ENCODE results near the gene ABCC2. TPM values are rescaled to one million over a fixed set of nuclear protein-coding genes. Genes with fewer than 3 reads are reported as not detected.
"Not testable (repeated sequence)": the region's sequence is repeated elsewhere in the genome, so short reads cannot be mapped to it uniquely, and the experiment has no call there.

The ABCC2 gene
- polyA plus RNA-seq (2.3 to 3.3 TPM (median 2.5 TPM) in 3 replicates), polyA minus RNA-seq (2.7 to 8.1 TPM (median 7.4 TPM) in 3 replicates)
- polyA plus RNA-seq (2011; ENCODE audit: low read depth), result 2.2 TPM
- polyA plus RNA-seq (2011; cell fraction: cytosol; rRNA removed), result 0.71 and 1.8 TPM in 2 replicates
- 8.4 and 8.6 TPM in 2 replicates for polyA plus RNA-seq (2011; cell fraction: nucleus; rRNA removed)
- polyA plus RNA-seq (2012; ENCODE audit: low replicate concordance), result 1.1 and 1.3 TPM in 2 replicates
- 4.6 TPM for polyA minus RNA-seq (2011; cell fraction: cytosol; rRNA and poly(A)+ RNA removed)
- polyA minus RNA-seq (2011; cell fraction: nucleus; rRNA and poly(A)+ RNA removed), result 7.6 and 15.6 TPM in 2 replicates

- no peaks in the 10 kb centered on the region for H3K9me3 ChIP-seq (ENCODE audit: control insufficient read depth, low read depth, low read length)
- H3K79me2 ChIP-seq (ENCODE audit: control insufficient read depth, insufficient read depth, low read length), result no peaks in the 10 kb centered on the region
- dilution Hi-C loops (cut with MboI; ENCODE audit: extremely low pct_ligation_motif_present, low sequenced_read_pairs), result no loop called here
- H3K4me3 ChIP-seq (ENCODE audit: control insufficient read depth in 2 of 3, extremely low read depth in 1 of 3, insufficient read depth in 2 of 3, low read depth in 1 of 3, low read length in 3 of 3), result peak within 1 kb of the TSS in 1 of 3 experiments; percentile 4
- DNase-seq (ENCODE audit: low read depth, low spot score) (no peak), FAIRE-seq (peak; percentile 58)
- H3K4me1 ChIP-seq (ENCODE audit: control insufficient read depth, extremely low read depth, insufficient read depth, low read length), result peaks cover 80% of the 10 kb centered on the region
- TF ChIP-seq EZH2 (IDR thresholded peaks at IDR 0.05; ENCODE audit: low read length), result no peak
- TF ChIP-seq CTCF (optimal IDR thresholded peaks at IDR 0.05 in 1 of 3, IDR thresholded peaks at IDR 0.05 in 1 of 3, conservative IDR thresholded peaks at IDR 0.05 in 1 of 3; ENCODE audit: extremely low read depth in 1 of 3, insufficient read depth in 2 of 3, low read length in 3 of 3), result no peak
- H2AFZ ChIP-seq (ENCODE audit: control insufficient read depth, low read length), result no peak within 1 kb of the TSS
- H3K9me1 ChIP-seq (ENCODE audit: control insufficient read depth, extremely low read depth, insufficient read depth, low read length), result no peaks in the 10 kb centered on the region
- H3K27me3 ChIP-seq (ENCODE audit: control insufficient read depth, extremely low read depth, insufficient read depth, low read length), result no peaks in the 10 kb centered on the region
- H3K36me3 ChIP-seq (ENCODE audit: control insufficient read depth in 2 of 2, extremely low read depth in 1 of 2, insufficient read depth in 2 of 2, low read length in 2 of 2), result no peaks in the 10 kb centered on the region
- peak within 1 kb of the TSS; percentile 44 for H3K4me2 ChIP-seq (ENCODE audit: control insufficient read depth, extremely low read depth, insufficient read depth, low read depth, low read length)
- H3K9ac ChIP-seq (ENCODE audit: control insufficient read depth, extremely low read depth, insufficient read depth, low read length), result no peak within 1 kb of the TSS
- peak within 1 kb of the TSS; percentile 23 for H3K27ac ChIP-seq (ENCODE audit: control insufficient read depth, insufficient read depth, low read length)
- H4K20me1 ChIP-seq (ENCODE audit: control insufficient read depth, extremely low read depth, insufficient read depth, low read length), result no peaks in the 10 kb centered on the region
Measured at GRCh38 chr10:99782447-99783286, at the start of gene ABCC2. Gene ABCC2 (plus strand): TSS chr10:99782640. CDS start chr10:99782845, 205 bp downstream.

DNA sequence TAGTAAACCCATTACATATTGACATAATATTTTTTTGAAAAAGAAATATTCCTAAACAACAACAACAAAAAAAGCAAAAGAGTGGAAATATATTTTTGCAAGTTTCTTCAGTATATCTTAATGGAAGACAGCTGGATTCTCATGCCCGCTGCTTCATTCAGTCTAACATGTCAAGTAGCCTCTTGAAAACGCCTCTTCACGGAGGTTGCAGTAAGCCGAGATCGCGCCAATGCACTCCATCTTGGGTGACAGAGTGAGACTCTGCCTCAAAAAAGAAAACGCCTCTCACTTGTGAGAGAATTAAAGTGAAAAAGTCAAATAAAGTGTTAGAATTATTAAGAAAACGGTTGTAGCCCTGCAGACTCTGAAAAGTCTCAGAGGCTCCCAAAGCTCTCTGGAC is 49.1 kb upstream of the ABCC2 start:
- H3K9me1 ChIP-seq (ENCODE audit: control insufficient read depth, extremely low read depth, insufficient read depth, low read length), result peaks cover 5% of the 10 kb centered on the region
- DNase-seq (ENCODE audit: low read depth, low spot score), result no peak
- no peak for FAIRE-seq
- no peak overlapping the region for H3K27ac ChIP-seq (ENCODE audit: control insufficient read depth, insufficient read depth, low read length)
- H4K20me1 ChIP-seq (ENCODE audit: control insufficient read depth, extremely low read depth, insufficient read depth, low read length), result no peaks in the 10 kb centered on the region
- peak overlapping the region; percentile 62 for H3K4me2 ChIP-seq (ENCODE audit: control insufficient read depth, extremely low read depth, insufficient read depth, low read depth, low read length)
- dilution Hi-C loops (cut with MboI; ENCODE audit: extremely low pct_ligation_motif_present, low sequenced_read_pairs), result no loop called here
- H3K27me3 ChIP-seq (ENCODE audit: control insufficient read depth, extremely low read depth, insufficient read depth, low read length), result no peaks in the 10 kb centered on the region
- no peak overlapping the region for H2AFZ ChIP-seq (ENCODE audit: control insufficient read depth, low read length)
- H3K4me1 ChIP-seq (ENCODE audit: control insufficient read depth, extremely low read depth, insufficient read depth, low read length), result peaks cover 16% of the 10 kb centered on the region
- H3K79me2 ChIP-seq (ENCODE audit: control insufficient read depth, insufficient read depth, low read length), result peaks cover 22% of the 10 kb centered on the region
- H3K36me3 ChIP-seq (ENCODE audit: control insufficient read depth in 2 of 2, extremely low read depth in 1 of 2, insufficient read depth in 2 of 2, low read length in 2 of 2), result peaks cover 2 to 11% of the 10 kb centered on the region in 2 experiments
- H3K9ac ChIP-seq (ENCODE audit: control insufficient read depth, extremely low read depth, insufficient read depth, low read length), result no peak overlapping the region
- no peaks in the 10 kb centered on the region for H3K9me3 ChIP-seq (ENCODE audit: control insufficient read depth, low read depth, low read length)
- TF ChIP-seq CTCF (optimal IDR thresholded peaks at IDR 0.05 in 1 of 3, IDR thresholded peaks at IDR 0.05 in 1 of 3, conservative IDR thresholded peaks at IDR 0.05 in 1 of 3; ENCODE audit: extremely low read depth in 1 of 3, insufficient read depth in 2 of 3, low read length in 3 of 3) (no peak), EZH2 (IDR thresholded peaks at IDR 0.05; ENCODE audit: low read length) (no peak)
- peak overlapping the region in 1 of 3 experiments; percentile 41 for H3K4me3 ChIP-seq (ENCODE audit: control insufficient read depth in 2 of 3, extremely low read depth in 1 of 3, insufficient read depth in 2 of 3, low read depth in 1 of 3, low read length in 3 of 3)

GRCh38 chr10:99734111-99734510 is 48.3 kb upstream of the ABCC2 start:
- Histone ChIP-seq H3K79me2 (ENCODE audit: control insufficient read depth, insufficient read depth, low read length) (peaks cover 22% of the 10 kb centered on the region), H3K4me1 (ENCODE audit: control insufficient read depth, extremely low read depth, insufficient read depth, low read length) (peaks cover 16% of the 10 kb centered on the region)
- H3K27ac ChIP-seq (ENCODE audit: control insufficient read depth, insufficient read depth, low read length); H3K36me3 ChIP-seq (ENCODE audit: control insufficient read depth in 2 of 2, extremely low read depth in 1 of 2, insufficient read depth in 2 of 2, low read length in 2 of 2); H3K4me3 ChIP-seq (ENCODE audit: control insufficient read depth in 2 of 3, extremely low read depth in 1 of 3, insufficient read depth in 2 of 3, low read depth in 1 of 3, low read length in 3 of 3); H3K9me3 ChIP-seq (ENCODE audit: control insufficient read depth, low read depth, low read length); H2AFZ ChIP-seq (ENCODE audit: control insufficient read depth, low read length); H3K9ac ChIP-seq (ENCODE audit: control insufficient read depth, extremely low read depth, insufficient read depth, low read length); H4K20me1 ChIP-seq (ENCODE audit: control insufficient read depth, extremely low read depth, insufficient read depth, low read length); DNase-seq (ENCODE audit: low read depth, low spot score); H3K9me1 ChIP-seq (ENCODE audit: control insufficient read depth, extremely low read depth, insufficient read depth, low read length); H3K27me3 ChIP-seq (ENCODE audit: control insufficient read depth, extremely low read depth, insufficient read depth, low read length); FAIRE-seq; H3K4me2 ChIP-seq (ENCODE audit: control insufficient read depth, extremely low read depth, insufficient read depth, low read depth, low read length); dilution Hi-C loops (cut with MboI; ENCODE audit: extremely low pct_ligation_motif_present, low sequenced_read_pairs): not testable (repeated sequence)

Measured in keratinocyte (primary cell).